Upper lobe of left lung (tissue), 6 donors: ENCODE results near the gene CNOT3. TPM values are rescaled to one million over a fixed set of nuclear protein-coding genes. Genes with fewer than 3 reads are reported as not detected.

Experiments
- ATAC-seq, 2 donors: fragments of 200-7000 bp; cut with Tn5 transposase; one replicate each; pipeline ENCODE4 v1.9.1; 2022; ENCODE audit warnings: mild to moderate bottlenecking in 2 of 2, moderate library complexity in 2 of 2; ENCODE audit not compliant: low FRiP score in 2 of 2
- DNase-seq, 2 donors: peaks; one replicate each; pipeline ENCODE4 v3.0.0-alpha.2; 2019 to 2020
- H3K27ac ChIP-seq, 4 donors: fragments of 200-600 bp; sonication (generic); one replicate each; pipeline ENCODE4 v1.5.1; 2016 to 2019
- H3K27me3 ChIP-seq, 4 donors: fragments of 200-600 bp; sonication (generic); one replicate each; pipeline ENCODE4 v1.5.1; 2017 to 2019
- H3K36me3 ChIP-seq, 4 donors: fragments of 200-600 bp; sonication (generic); one replicate each; pipeline ENCODE4 v1.5.1; 2016 to 2019
- H3K4me1 ChIP-seq, 4 donors: fragments of 200-600 bp; sonication (generic); one replicate each; pipeline ENCODE4 v1.5.1; 2018 to 2019
- H3K4me3 ChIP-seq, 4 donors: fragments of 200-600 bp; sonication (generic); one replicate each; pipeline ENCODE4 v1.5.1; 2017 to 2019; ENCODE audit warnings: mild to moderate bottlenecking in 2 of 4, moderate library complexity in 1 of 4
- H3K9me3 ChIP-seq, 4 donors: fragments of 200-600 bp; sonication (generic); one replicate each; pipeline ENCODE4 v1.5.1; 2018 to 2019
- CTCF ChIP-seq, 6 experiments: fragments of 450-650 bp in 4 of 6; fragments of 200-600 bp in 2 of 6; sonication (generic) in 2 of 6; IDR thresholded peaks; one replicate each; pipeline ENCODE4 v1.5.1; 2016 to 2019; ENCODE audit warnings: antibody characterized with exemption in 6 of 6
- EP300 ChIP-seq, 4 donors: sonication (generic); formaldehyde crosslinking; IDR thresholded peaks; one replicate each; pipeline ENCODE4 v1.5.1; 2017; ENCODE audit warnings: antibody characterized with exemption in 4 of 4, control low read depth in 2 of 4
- POLR2A ChIP-seq, 4 donors: fragments of 450-650 bp; IDR thresholded peaks; one replicate each; pipeline ENCODE4 v1.5.1; 2016 to 2017; ENCODE audit warnings: antibody characterized with exemption in 4 of 4, mild to moderate bottlenecking in 2 of 4
- POLR2AphosphoS5 ChIP-seq, 2 donors: sonication (generic); formaldehyde crosslinking; IDR thresholded peaks; one replicate each; pipeline ENCODE4 v1.5.1; 2017; ENCODE audit warnings: antibody characterized with exemption in 2 of 2
- WGBS, 2 donors: methylation state at CpG; one replicate each; pipeline ENCODE4 v1.1.5; 2017 to 2018; 5-methylcytosine and 5-hydroxymethylcytosine counted together
- total RNA-seq, 6 donors: library from RNA; depleted of rRNA in 4 of 6; stranded (reverse); fragments of >200 nt in 4 of 6; gene quantifications; one replicate each; pipeline versions ENCODE4 v1.1.0 to v1.2.1, GENCODE V29; 2016 to 2021
- donor health status: DM: no; HTN: no; CAD: no; lungs with moderate emphysema.
- donor health status: DM: no; HTN: yes; CAD: no; lungs with severe emphysema.

Gene CNOT3
- total RNA-seq, 6 donors from 2014 or later, result 18.8 to 65.0 (median 36.6) TPM

GRCh38 chr19:54121259-54121658, 16.3 kb upstream of the CNOT3 start:
- WGBS, 2 donors, result 94 to 97% methylated on average over 10 of the region's 10 CpGs
- Histone ChIP-seq H3K36me3 (peaks cover 34 to 76% (median 70%) of the 10 kb centered on the region in 4 donors), H3K27me3 (no peaks in the 10 kb centered on the region), H3K4me1 (peaks cover 8 to 11% (median 10%) of the 10 kb centered on the region in 4 donors), H3K27ac (no peak overlapping the region), H3K9me3 (no peaks in the 10 kb centered on the region), H3K4me3 (no peak overlapping the region)
- TF ChIP-seq EP300 (IDR thresholded peaks at IDR 0.05) (no peak), POLR2A (IDR thresholded peaks at IDR 0.05) (no peak), CTCF (IDR thresholded peaks at IDR 0.05) (no peak), POLR2AphosphoS5 (IDR thresholded peaks at IDR 0.05) (no peak)
- ATAC-seq (no peak), DNase-seq (no peak)

- 97 to 100% methylated on average over 4 to 17 of the region's 17 CpGs for WGBS, 2 donors
- no peak overlapping the region for H3K27ac ChIP-seq
- H3K4me3 ChIP-seq, result no peak overlapping the region
- no peak for ATAC-seq
- H3K9me3 ChIP-seq, result no peaks in the 10 kb centered on the region
- H3K4me1 ChIP-seq, result no peaks in the 10 kb centered on the region
- no peak for DNase-seq
- H3K27me3 ChIP-seq, result no peaks in the 10 kb centered on the region
- no peak for TF ChIP-seq POLR2A (IDR thresholded peaks at IDR 0.05)
- no peak for TF ChIP-seq CTCF (IDR thresholded peaks at IDR 0.05)
- TF ChIP-seq EP300 (IDR thresholded peaks at IDR 0.05), result no peak
- no peak for TF ChIP-seq POLR2AphosphoS5 (IDR thresholded peaks at IDR 0.05)
- H3K36me3 ChIP-seq, result peaks cover 47 to 93% (median 90%) of the 10 kb centered on the region in 4 donors
Observed at GRCh38 chr19:54123682-54124081, 13.9 kb upstream of the CNOT3 start.

GRCh38 chr19:54124393-54124792, 13.2 kb upstream of the CNOT3 start:
- H3K9me3 ChIP-seq, result no peaks in the 10 kb centered on the region
- no peaks in the 10 kb centered on the region for H3K4me1 ChIP-seq
- H3K4me3 ChIP-seq, result no peak overlapping the region
- whole genome bisulfite sequencing, 2 donors, result 90 to 94% methylated on average over 14 to 16 of the region's 19 CpGs
- H3K27ac ChIP-seq, result no peak overlapping the region
- TF ChIP-seq CTCF (IDR thresholded peaks at IDR 0.05), result no peak
- no peak for TF ChIP-seq POLR2A (IDR thresholded peaks at IDR 0.05)
- no peak for TF ChIP-seq EP300 (IDR thresholded peaks at IDR 0.05)
- no peak for TF ChIP-seq POLR2AphosphoS5 (IDR thresholded peaks at IDR 0.05)
- no peak for ATAC-seq
- peaks cover 52 to 97% (median 95%) of the 10 kb centered on the region in 4 donors for H3K36me3 ChIP-seq
- no peak for DNase-seq
- no peaks in the 10 kb centered on the region for H3K27me3 ChIP-seq

- no peak for DNase-seq
- H3K36me3 ChIP-seq, result peaks cover 51 to 92% (median 90%) of the 10 kb centered on the region in 4 donors
Observed at GRCh38 chr19:54125713-54126112, 11.8 kb upstream of the CNOT3 start.

More at GRCh38 chr19:54125713-54126112, 11.8 kb upstream of the CNOT3 start:
- no peak for ATAC-seq
- H3K27me3 ChIP-seq, result no peaks in the 10 kb centered on the region
- no peak for TF ChIP-seq CTCF (IDR thresholded peaks at IDR 0.05)
- TF ChIP-seq EP300 (IDR thresholded peaks at IDR 0.05), result no peak
- no peak for TF ChIP-seq POLR2A (IDR thresholded peaks at IDR 0.05)
- TF ChIP-seq POLR2AphosphoS5 (IDR thresholded peaks at IDR 0.05), result no peak
- no peak overlapping the region for H3K4me3 ChIP-seq
- no peaks in the 10 kb centered on the region for H3K4me1 ChIP-seq
- no peaks in the 10 kb centered on the region for H3K9me3 ChIP-seq
- 76 to 88% methylated on average over 4 to 9 of the region's 9 CpGs for WGBS, 2 donors
- H3K27ac ChIP-seq, result no peak overlapping the region
